Activated CD4-positive, alpha-beta memory T cell treated with anti-CD3 and anti-CD28 coated beads for 36 hours (primary cell): ENCODE measurements around the gene ARHGEF26. TPM values are rescaled to one million over a fixed set of nuclear protein-coding genes. Genes with fewer than 3 reads are reported as not detected.

Experiments used
- CTCF ChIA-PET: fragments of 350-600 bp; sonication (Branson Sonifier 250); formaldehyde crosslinking; loops from one replicate; lab custom pipeline; 2021; ENCODE audit warnings: antibody characterized with exemption, inconsistent platforms; lab: Charles Lee
- POLR2A ChIA-PET: fragments of 350-600 bp; sonication (Branson Sonifier 250); formaldehyde crosslinking; loops from one replicate; lab custom pipeline; 2021; ENCODE audit warnings: antibody characterized with exemption; lab: Charles Lee
- DNase-seq: peaks from one replicate; pipeline ENCODE4 v3.0.0-alpha.2; 2020
- H3K27ac Mint-ChIP-seq: one replicate; pipeline ENCODE4 v1.8.0; 2021; ENCODE audit warnings: mixed read lengths
- H3K27me3 Mint-ChIP-seq: one replicate; pipeline ENCODE4 v1.8.0; 2021; ENCODE audit warnings: mixed read lengths
- H3K36me3 Mint-ChIP-seq: one replicate; pipeline ENCODE4 v1.8.0; 2021; ENCODE audit warnings: mixed read lengths
- H3K4me1 Mint-ChIP-seq: one replicate; pipeline ENCODE4 v1.8.0; 2021; ENCODE audit warnings: low read depth, mixed read lengths
- H3K4me3 Mint-ChIP-seq: one replicate; pipeline ENCODE4 v1.8.0; 2021; ENCODE audit warnings: mild to moderate bottlenecking, mixed read lengths
- H3K9me3 Mint-ChIP-seq: one replicate; pipeline ENCODE4 v1.8.0; 2021; ENCODE audit warnings: mixed read lengths
- intact Hi-C: fragments of 100-400 bp; cut with micrococcal nuclease; formaldehyde crosslinking; loops from one replicate; pipeline ENCODE4 v1.15.1; 2023
- total RNA-seq, 2 experiments: library from RNA; stranded (reverse); gene quantifications; one replicate each; pipeline ENCODE4 v1.2.3, GENCODE V29; 2021

Gene ARHGEF26
- total RNA-seq, 2 experiments from 2014 or later, result 0.24 to 0.34 TPM

GRCh38 chr3:154169796-154170110, 48.6 kb downstream of the ARHGEF26 start:
- CTCF ChIA-PET, result no interaction called here
- intact Hi-C loops, result no loop called here
- Mint-ChIP-seq H3K4me3 (no peak overlapping the region), H3K9me3 (no peaks in the 10 kb centered on the region), H3K36me3 (no peaks in the 10 kb centered on the region), H3K27ac (no peak overlapping the region), H3K27me3 (peaks cover 15% of the 10 kb centered on the region), H3K4me1 (no peaks in the 10 kb centered on the region)
- POLR2A ChIA-PET, result no interaction called here
- DNase-seq, result no peak

- no peaks in the 10 kb centered on the region for H3K4me1 Mint-ChIP-seq
- no peaks in the 10 kb centered on the region for H3K36me3 Mint-ChIP-seq
- H3K27me3 Mint-ChIP-seq, result peaks cover 15% of the 10 kb centered on the region
- no peaks in the 10 kb centered on the region for H3K9me3 Mint-ChIP-seq
- DNase-seq, result no peak
- intact Hi-C loops, result no loop called here
- CTCF ChIA-PET, result no interaction called here
- H3K4me3 Mint-ChIP-seq, result no peak overlapping the region
- POLR2A ChIA-PET, result no interaction called here
- H3K27ac Mint-ChIP-seq, result no peak overlapping the region
Observed at GRCh38 chr3:154170300-154170699, 49.1 kb downstream of the ARHGEF26 start.

- intact Hi-C loops, result no loop called here
- no peak for DNase-seq
- Mint-ChIP-seq H3K27ac (no peak overlapping the region), H3K27me3 (no peaks in the 10 kb centered on the region), H3K4me1 (no peaks in the 10 kb centered on the region), H3K4me3 (no peak overlapping the region), H3K9me3 (no peaks in the 10 kb centered on the region), H3K36me3 (no peaks in the 10 kb centered on the region)
- ChIA-PET CTCF (no interaction called here), POLR2A (no interaction called here)
Observed at GRCh38 chr3:154175041-154175440, 53.9 kb downstream of the ARHGEF26 start.

GRCh38 chr3:154176036-154176435, 54.8 kb downstream of the ARHGEF26 start:
- intact Hi-C loops, result no loop called here
- no peaks in the 10 kb centered on the region for H3K36me3 Mint-ChIP-seq
- no peak overlapping the region for H3K27ac Mint-ChIP-seq
- no peaks in the 10 kb centered on the region for H3K9me3 Mint-ChIP-seq
- H3K27me3 Mint-ChIP-seq, result no peaks in the 10 kb centered on the region
- no peak overlapping the region for H3K4me3 Mint-ChIP-seq
- POLR2A ChIA-PET, result no interaction called here
- DNase-seq, result no peak
- CTCF ChIA-PET, result no interaction called here
- no peaks in the 10 kb centered on the region for H3K4me1 Mint-ChIP-seq

GRCh38 chr3:154177406-154177805, 56.2 kb downstream of the ARHGEF26 start:
- intact Hi-C loops, result no loop called here
- ChIA-PET POLR2A (no interaction called here), CTCF (no interaction called here)
- Mint-ChIP-seq H3K9me3 (no peaks in the 10 kb centered on the region), H3K27ac (no peak overlapping the region), H3K27me3 (no peaks in the 10 kb centered on the region), H3K4me3 (no peak overlapping the region), H3K4me1 (no peaks in the 10 kb centered on the region), H3K36me3 (no peaks in the 10 kb centered on the region)
- DNase-seq, result no peak

GRCh38 chr3:154178172-154178571, 57.0 kb downstream of the ARHGEF26 start:
- POLR2A ChIA-PET, result no interaction called here

GRCh38 chr3:154180836-154181691, 59.9 kb downstream of the ARHGEF26 start:
- DNase-seq, result no peak
- Mint-ChIP-seq H3K27me3 (peaks cover 8% of the 10 kb centered on the region), H3K36me3 (no peaks in the 10 kb centered on the region), H3K27ac (no peak overlapping the region), H3K4me1 (no peaks in the 10 kb centered on the region), H3K4me3 (no peak overlapping the region), H3K9me3 (no peaks in the 10 kb centered on the region)
- ChIA-PET POLR2A (no interaction called here), CTCF (no interaction called here)
- intact Hi-C loops, result no loop called here

More at GRCh38 chr3:154178172-154178571, 57.0 kb downstream of the ARHGEF26 start:
- no peaks in the 10 kb centered on the region for H3K36me3 Mint-ChIP-seq
- H3K4me1 Mint-ChIP-seq, result no peaks in the 10 kb centered on the region
- CTCF ChIA-PET, result no interaction called here
- DNase-seq, result no peak
- peaks cover 2% of the 10 kb centered on the region for H3K27me3 Mint-ChIP-seq
- no peak overlapping the region for H3K4me3 Mint-ChIP-seq
- intact Hi-C loops, result no loop called here
- H3K27ac Mint-ChIP-seq, result no peak overlapping the region
- H3K9me3 Mint-ChIP-seq, result no peaks in the 10 kb centered on the region

GRCh38 chr3:154182322-154182922, 61.2 kb downstream of the ARHGEF26 start:
- Mint-ChIP-seq H3K27ac (no peak overlapping the region), H3K4me3 (no peak overlapping the region), H3K4me1 (no peaks in the 10 kb centered on the region), H3K9me3 (no peaks in the 10 kb centered on the region), H3K27me3 (peaks cover 8% of the 10 kb centered on the region), H3K36me3 (no peaks in the 10 kb centered on the region)
- DNase-seq, result no peak
- ChIA-PET CTCF (no interaction called here), POLR2A (no interaction called here)
- intact Hi-C loops, result no loop called here

GRCh38 chr3:154182975-154183374, 61.8 kb downstream of the ARHGEF26 start:
- ChIA-PET CTCF (no interaction called here), POLR2A (no interaction called here)
- intact Hi-C loops, result no loop called here
- DNase-seq, result no peak
- H3K36me3 Mint-ChIP-seq, result no peaks in the 10 kb centered on the region
- peaks cover 8% of the 10 kb centered on the region for H3K27me3 Mint-ChIP-seq
- H3K9me3 Mint-ChIP-seq, result no peaks in the 10 kb centered on the region
- no peaks in the 10 kb centered on the region for H3K4me1 Mint-ChIP-seq
- no peak overlapping the region for H3K27ac Mint-ChIP-seq
- H3K4me3 Mint-ChIP-seq, result no peak overlapping the region

GRCh38 chr3:154184582-154184981, 63.4 kb downstream of the ARHGEF26 start:
- ChIA-PET POLR2A (no interaction called here), CTCF (no interaction called here)
- Mint-ChIP-seq H3K4me3 (no peak overlapping the region), H3K27me3 (peaks cover 8% of the 10 kb centered on the region), H3K4me1 (no peaks in the 10 kb centered on the region), H3K36me3 (no peaks in the 10 kb centered on the region), H3K27ac (no peak overlapping the region), H3K9me3 (no peaks in the 10 kb centered on the region)
- intact Hi-C loops, result no loop called here
- DNase-seq, result no peak

- H3K4me3 Mint-ChIP-seq, result no peak overlapping the region
- DNase-seq, result no peak
- H3K9me3 Mint-ChIP-seq, result no peaks in the 10 kb centered on the region
- no peaks in the 10 kb centered on the region for H3K36me3 Mint-ChIP-seq
- ChIA-PET POLR2A (no interaction called here), CTCF (no interaction called here)
- peaks cover 9% of the 10 kb centered on the region for H3K27me3 Mint-ChIP-seq
- H3K27ac Mint-ChIP-seq, result no peak overlapping the region
- intact Hi-C loops, result no loop called here
- H3K4me1 Mint-ChIP-seq, result no peaks in the 10 kb centered on the region
Observed at GRCh38 chr3:154188437-154188836, 67.2 kb downstream of the ARHGEF26 start.

- intact Hi-C loops, result no loop called here
- DNase-seq, result no peak
- Mint-ChIP-seq H3K4me3 (no peak overlapping the region), H3K27me3 (peaks cover 9% of the 10 kb centered on the region), H3K4me1 (no peaks in the 10 kb centered on the region), H3K9me3 (no peaks in the 10 kb centered on the region), H3K36me3 (no peaks in the 10 kb centered on the region), H3K27ac (no peak overlapping the region)
- ChIA-PET CTCF (no interaction called here), POLR2A (no interaction called here)
Observed at GRCh38 chr3:154188846-154189245, 67.7 kb downstream of the ARHGEF26 start.

GRCh38 chr3:154191520-154191919, 70.3 kb downstream of the ARHGEF26 start:
- intact Hi-C loops, result no loop called here
- no peaks in the 10 kb centered on the region for H3K36me3 Mint-ChIP-seq
- no peak overlapping the region for H3K27ac Mint-ChIP-seq
- no peak overlapping the region for H3K4me3 Mint-ChIP-seq
- H3K27me3 Mint-ChIP-seq, result peaks cover 11% of the 10 kb centered on the region
- H3K4me1 Mint-ChIP-seq, result no peaks in the 10 kb centered on the region
- no peak for DNase-seq
- H3K9me3 Mint-ChIP-seq, result no peaks in the 10 kb centered on the region
- ChIA-PET CTCF (no interaction called here), POLR2A (no interaction called here)
